Esophagus squamous epithelium (tissue), 5 donors: ENCODE measurements around the gene SCMH1. TPM values are rescaled to one million over a fixed set of nuclear protein-coding genes. Genes with fewer than 3 reads are reported as not detected.

Source experiments
- DNase-seq: peaks from one replicate; lab custom pipeline; 2025; lab: John Stamatoyannopoulos, UW
- H3K27ac ChIP-seq, 4 donors: fragments of 200-600 bp; sonication (generic); one replicate each; pipeline ENCODE4 v1.5.1; 2016 to 2019; ENCODE audit warnings: mild to moderate bottlenecking in 1 of 4
- H3K27me3 ChIP-seq, 4 donors: fragments of 200-600 bp; sonication (generic); 1 replicate in 3 of 4; 2 replicates in 1 of 4; pipeline versions ENCODE4 v1.5.1 to v1.6.0; 2017 to 2021; ENCODE audit warnings: antibody characterized with exemption in 1 of 4
- H3K36me3 ChIP-seq, 3 donors: fragments of 200-600 bp; sonication (generic); one replicate each; pipeline ENCODE4 v1.5.1; 2016 to 2019
- H3K4me1 ChIP-seq, 3 donors: fragments of 200-600 bp; sonication (generic); one replicate each; pipeline ENCODE4 v1.5.1; 2017 to 2019
- H3K4me3 ChIP-seq, 4 donors: fragments of 200-600 bp; sonication (generic); 1 replicate in 3 of 4; 2 replicates in 1 of 4; pipeline ENCODE4 v1.5.1; 2016 to 2019; ENCODE audit warnings: mild to moderate bottlenecking in 2 of 4, moderate library complexity in 1 of 4
- H3K9me3 ChIP-seq, 3 donors: fragments of 200-600 bp; sonication (generic); one replicate each; pipeline ENCODE4 v1.5.1; 2016 to 2019
- CTCF ChIP-seq, 6 experiments: fragments of 450-650 bp in 4 of 6; fragments of 200-600 bp in 2 of 6; sonication (generic) in 2 of 6; IDR thresholded peaks; one replicate each; pipeline ENCODE4 v1.5.1; 2016 to 2019; ENCODE audit warnings: antibody characterized with exemption in 6 of 6, mild to moderate bottlenecking in 4 of 6, moderate library complexity in 4 of 6
- POLR2A ChIP-seq, 4 donors: fragments of 450-650 bp; IDR thresholded peaks; one replicate each; pipeline ENCODE4 v1.6.1; 2017; ENCODE audit warnings: antibody characterized with exemption in 4 of 4, mild to moderate bottlenecking in 4 of 4, moderate library complexity in 3 of 4
- WGBS, 2 donors: methylation state at CpG; one replicate each; pipeline ENCODE4 v1.1.5; 2018; 5-methylcytosine and 5-hydroxymethylcytosine counted together
- intact Hi-C: fragments of 100-400 bp; cut with DNase I; formaldehyde crosslinking; loops from one replicate; pipeline ENCODE4 v1.15.0; 2022
- total RNA-seq, 4 donors: library from RNA; depleted of rRNA; stranded (reverse); fragments of >200 nt; gene quantifications; one replicate each; pipeline ENCODE4 v1.1.0, GENCODE V29; 2016
- donor health status: DM: yes; HTN: yes; CAD: no.

Gene SCMH1
- total RNA-seq, 4 donors from 2014 or later = 4.4 to 46.9 (median 16.3) TPM

DNA sequence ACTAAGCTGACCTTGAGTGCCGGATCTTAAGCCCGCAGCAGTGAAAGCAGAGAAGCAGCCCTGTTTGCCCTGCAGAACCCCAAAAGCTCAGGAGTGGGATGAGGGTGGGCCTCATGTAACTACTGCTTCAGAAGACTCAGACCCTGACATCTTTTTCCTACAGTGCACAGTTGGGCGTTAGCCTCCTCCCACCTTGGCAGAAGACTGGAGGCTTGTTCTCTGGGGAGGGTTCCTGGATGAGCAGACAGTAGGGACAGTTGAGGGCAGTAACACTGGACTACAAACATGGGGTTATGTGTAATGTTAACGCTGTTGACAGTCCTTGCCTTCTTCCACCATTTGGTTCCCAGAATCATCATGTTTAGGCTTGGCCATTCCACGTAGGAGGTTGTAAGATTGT, 253.0 kb downstream of the SCMH1 start:
- Histone ChIP-seq H3K27me3 (no peaks in the 10 kb centered on the region), H3K9me3 (no peaks in the 10 kb centered on the region), H3K36me3 (peaks cover 5 to 100% (median 33%) of the 10 kb centered on the region in 3 donors), H3K4me3 (no peak overlapping the region), H3K27ac (no peak overlapping the region), H3K4me1 (peaks cover 0 to 15% (median 3%) of the 10 kb centered on the region in 3 donors)
- TF ChIP-seq CTCF (IDR thresholded peaks at IDR 0.05) (no peak), POLR2A (IDR thresholded peaks at IDR 0.05) (no peak)
- intact Hi-C loops = no loop called here
- WGBS, 2 donors = 94 to 98% methylated on average over 4 to 5 of the region's 5 CpGs
- DNase-seq = no peak

DNA sequence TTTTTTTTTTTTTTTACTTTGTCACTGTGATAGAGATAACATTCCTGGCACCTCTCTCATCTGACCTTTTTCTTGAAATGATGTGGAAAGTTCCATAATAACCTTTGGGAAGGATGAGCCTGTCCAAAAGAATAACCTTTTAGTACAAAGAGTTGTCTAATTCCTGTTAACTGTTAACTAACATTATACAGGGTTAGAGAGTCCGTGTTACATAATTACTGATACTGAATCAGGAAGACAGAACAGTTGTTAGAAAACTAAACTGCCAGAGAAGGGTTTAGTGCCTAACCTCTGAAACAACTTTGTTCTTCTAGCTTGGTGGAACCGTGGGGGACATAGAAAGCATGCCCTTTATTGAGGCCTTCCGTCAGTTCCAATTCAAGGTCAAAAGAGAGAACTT, 253.8 kb downstream of the SCMH1 start:
- DNase-seq = no peak
- H3K27ac ChIP-seq = no peak overlapping the region
- no peak overlapping the region for H3K4me3 ChIP-seq
- 91 to 94% methylated on average over 3 of the region's 3 CpGs for WGBS, 2 donors
- peaks cover 0 to 23% (median 11%) of the 10 kb centered on the region in 3 donors for H3K4me1 ChIP-seq
- TF ChIP-seq POLR2A (IDR thresholded peaks at IDR 0.05) (no peak), CTCF (IDR thresholded peaks at IDR 0.05) (no peak)
- H3K27me3 ChIP-seq = no peaks in the 10 kb centered on the region
- H3K9me3 ChIP-seq = no peaks in the 10 kb centered on the region
- intact Hi-C loops = no loop called here
- H3K36me3 ChIP-seq = peaks cover 5 to 100% (median 29%) of the 10 kb centered on the region in 3 donors

DNA sequence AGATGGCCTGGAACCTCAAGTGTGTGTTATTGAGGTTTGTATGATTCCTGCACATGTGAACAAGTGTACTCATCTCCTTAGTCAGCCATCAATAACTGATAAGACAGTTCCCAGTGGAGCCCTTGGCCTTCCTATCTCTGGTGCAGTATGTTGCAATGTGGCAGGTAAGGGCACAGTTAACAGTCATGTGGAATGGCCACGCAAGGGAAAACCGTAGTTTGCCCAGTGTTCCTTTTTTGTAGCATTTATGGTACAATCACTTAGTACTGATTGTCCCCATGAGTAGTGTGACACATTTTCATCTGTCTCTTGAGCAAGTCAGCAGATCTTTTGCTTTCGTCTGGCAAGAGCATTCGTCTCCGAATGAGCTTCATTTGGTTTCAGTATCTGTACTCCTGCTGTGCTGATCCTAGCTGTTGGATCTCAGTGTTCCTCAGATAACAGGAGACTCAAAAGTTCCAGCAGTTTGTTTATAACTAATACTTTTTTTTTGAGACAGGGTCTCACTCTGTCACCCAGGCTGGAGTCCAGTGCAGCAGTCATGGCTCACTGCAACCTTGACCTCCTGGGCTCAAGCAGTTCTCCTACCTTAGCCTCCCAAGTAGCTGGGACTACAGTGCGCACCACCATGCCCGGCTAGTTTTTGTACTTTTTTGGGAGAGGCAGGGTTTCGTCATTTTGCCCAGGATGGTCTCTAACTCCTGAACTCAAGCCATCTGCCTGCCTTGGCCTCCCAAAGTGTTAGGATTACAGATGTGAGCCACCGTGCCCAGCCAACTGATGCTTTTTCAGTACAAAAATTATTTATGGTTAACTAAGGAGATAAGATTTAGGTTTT, 254.4 kb downstream of the SCMH1 start:
- Histone ChIP-seq H3K4me3 (no peak overlapping the region), H3K4me1 (peaks cover 2 to 29% (median 15%) of the 10 kb centered on the region in 3 donors), H3K27ac (no peak overlapping the region), H3K9me3 (no peaks in the 10 kb centered on the region), H3K27me3 (no peaks in the 10 kb centered on the region), H3K36me3 (peaks cover 5 to 94% (median 29%) of the 10 kb centered on the region in 3 donors)
- no peak for TF ChIP-seq CTCF (IDR thresholded peaks at IDR 0.05)
- no peak for TF ChIP-seq POLR2A (IDR thresholded peaks at IDR 0.05)
- intact Hi-C loops = no loop called here
- WGBS, 2 donors = 89 to 92% methylated on average over 8 to 9 of the region's 9 CpGs
- DNase-seq = no peak

- Histone ChIP-seq H3K27ac (no peak overlapping the region), H3K36me3 (peaks cover 5 to 87% (median 29%) of the 10 kb centered on the region in 3 donors), H3K27me3 (no peaks in the 10 kb centered on the region), H3K9me3 (no peaks in the 10 kb centered on the region), H3K4me1 (peaks cover 7 to 36% (median 15%) of the 10 kb centered on the region in 3 donors), H3K4me3 (no peak overlapping the region)
- DNase-seq = no peak
- 89 to 95% methylated on average over 1 to 3 of the region's 3 CpGs for WGBS, 2 donors
- TF ChIP-seq POLR2A (IDR thresholded peaks at IDR 0.05) (no peak), CTCF (IDR thresholded peaks at IDR 0.05) (no peak)
- intact Hi-C loops = no loop called here
Observed at GRCh38 chr1:40986956-40987355, 255.2 kb downstream of the SCMH1 start.

- no peak for TF ChIP-seq CTCF (IDR thresholded peaks at IDR 0.05)
- no peak for TF ChIP-seq POLR2A (IDR thresholded peaks at IDR 0.05)
- no peaks in the 10 kb centered on the region for H3K27me3 ChIP-seq
- H3K36me3 ChIP-seq = peaks cover 5 to 81% (median 29%) of the 10 kb centered on the region in 3 donors
- no peak for DNase-seq
- H3K4me3 ChIP-seq = no peak overlapping the region
- intact Hi-C loops = no loop called here
- peaks cover 7 to 42% (median 19%) of the 10 kb centered on the region in 3 donors for H3K4me1 ChIP-seq
- 90 to 91% methylated on average over 10 of the region's 10 CpGs for WGBS, 2 donors
- H3K27ac ChIP-seq = no peak overlapping the region
- H3K9me3 ChIP-seq = no peaks in the 10 kb centered on the region
Observed at GRCh38 chr1:40986328-40986783, 255.8 kb downstream of the SCMH1 start.
